ENCODE data around the gene CDON. TPM values are rescaled to one million over a fixed set of nuclear protein-coding genes. Genes with fewer than 3 reads are reported as not detected.

The CDON gene
- polyA plus RNA-seq, 1 of the 3 experiments (the other 2 are of a cell fraction) = 3.7 TPM

DNA sequence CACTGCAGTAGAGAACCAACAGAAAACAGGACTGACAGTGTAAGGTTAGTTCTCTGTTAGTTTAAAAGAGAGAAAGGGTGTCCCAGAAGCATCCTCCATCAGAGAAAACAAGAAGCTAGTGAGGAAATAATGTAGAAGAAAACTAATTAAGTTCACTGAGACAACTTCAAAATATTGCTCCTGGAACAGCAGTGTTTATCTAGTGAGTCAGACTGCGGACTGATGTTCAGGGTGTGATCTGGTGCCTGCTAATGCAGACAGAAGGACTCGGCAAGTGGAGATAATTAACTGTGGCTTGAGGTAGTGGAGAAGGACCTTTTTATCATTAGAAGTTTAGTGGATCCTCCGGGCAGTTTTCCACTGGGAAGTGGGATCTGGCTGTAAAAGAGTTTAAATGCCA, 55.4 kb downstream of the CDON start:
- Histone ChIP-seq H3K4me2 (no peak overlapping the region), H4K20me1 (ENCODE audit: insufficient read depth) (no peaks in the 10 kb centered on the region), H3K4me1 (ENCODE audit: control insufficient read depth in 1 of 2, insufficient read depth in 2 of 2, low read depth in 1 of 2, low read length in 1 of 2) (peaks cover 4 to 22% of the 10 kb centered on the region in 2 experiments; a peak in 2 of 4 replicates), H3K27ac (ENCODE audit: low read depth in 2 of 2, low read length in 1 of 2) (peak overlapping the region in 1 of 2 experiments; percentile 69; a peak in 2 of 4 replicates), H3F3A (replicated peaks; ENCODE audit: insufficient read depth) (no peaks in the 10 kb centered on the region), H3K27me3 (ENCODE audit: insufficient read depth) (no peaks in the 10 kb centered on the region), H3K9me3 (no peaks in the 10 kb centered on the region), H3K9me2 (no peaks in the 10 kb centered on the region), H3K9ac (no peak overlapping the region), H2AFZ (ENCODE audit: low read depth) (no peak overlapping the region), H3K36me3 (replicated peaks in 1 of 2; ENCODE audit: control insufficient read depth in 1 of 2, insufficient read depth in 2 of 2, low read length in 1 of 2) (peaks cover 0 to 12% of the 10 kb centered on the region in 2 experiments), H3K4me3 (ENCODE audit: low read depth in 2 of 2, low read length in 1 of 2) (no peak overlapping the region), H3K79me2 (ENCODE audit: insufficient read depth) (no peaks in the 10 kb centered on the region)
- ChIA-PET CTCF (no interaction called here), POLR2A (no interaction called here)
- peak; percentile 12; the same call in 1 of the 2 replicates for TF ChIP-seq FOSL2 (IDR thresholded peaks at IDR 0.05; ENCODE audit: borderline replicate concordance, low read depth)
- TF ChIP-seq FOXJ3 (CRISPR knock-in tag; IDR thresholded peaks at IDR 0.05) = 0 out of 2 replicates have a peak, but pooled peaks have one; percentile 49
- no peak for TF ChIP-seq USF2 (IDR thresholded peaks at IDR 0.05; ENCODE audit: borderline replicate concordance, low read depth, low read length)
- TF ChIP-seq POLR2AphosphoS5 (IDR thresholded peaks at IDR 0.05; ENCODE audit: low read depth, low read length) = no peak
- TF ChIP-seq EP300 (IDR thresholded peaks at IDR 0.05; ENCODE audit: borderline replicate concordance in 1 of 2, low read depth in 1 of 2, low read length in 1 of 2) = no peak
- WGBS (ENCODE audit: low lambda C conversion rate) = 27% methylated on average over 3 of the region's 3 CpGs
- DNase-seq = peak; percentile 39

DNA sequence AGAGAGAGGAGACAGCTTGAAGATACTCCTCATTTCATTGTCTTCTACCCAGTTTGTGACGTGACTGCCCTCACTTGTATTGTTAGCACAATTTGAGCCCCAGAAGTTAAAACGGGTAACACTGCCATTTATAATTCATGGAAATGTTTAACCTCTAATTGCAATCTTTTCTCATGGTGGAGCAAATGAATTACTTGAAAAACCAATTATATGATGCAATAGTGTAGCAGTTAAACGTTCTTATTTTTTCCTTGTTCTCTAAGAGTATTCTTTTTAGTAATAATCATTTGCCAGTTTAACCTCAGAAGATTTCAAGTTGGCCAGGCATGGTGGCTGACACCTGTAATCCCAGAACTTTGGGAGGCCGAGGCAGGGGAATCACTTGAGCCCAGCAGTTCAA, 56.6 kb downstream of the CDON start:
- Histone ChIP-seq H3K36me3 (replicated peaks in 1 of 2; ENCODE audit: control insufficient read depth in 1 of 2, insufficient read depth in 2 of 2, low read length in 1 of 2) (peaks cover 0 to 17% of the 10 kb centered on the region in 2 experiments), H3K9me3 (no peaks in the 10 kb centered on the region), H4K20me1 (ENCODE audit: insufficient read depth) (no peaks in the 10 kb centered on the region), H3K4me3 (ENCODE audit: low read depth in 2 of 2, low read length in 1 of 2) (no peak overlapping the region), H3K27ac (ENCODE audit: low read depth in 2 of 2, low read length in 1 of 2) (no peak overlapping the region), H3K4me1 (ENCODE audit: control insufficient read depth in 1 of 2, insufficient read depth in 2 of 2, low read depth in 1 of 2, low read length in 1 of 2) (peaks cover 0 to 17% of the 10 kb centered on the region in 2 experiments; a peak in 2 of 4 replicates), H3K9me2 (no peaks in the 10 kb centered on the region), H3F3A (replicated peaks; ENCODE audit: insufficient read depth) (no peaks in the 10 kb centered on the region), H3K79me2 (ENCODE audit: insufficient read depth) (no peaks in the 10 kb centered on the region), H2AFZ (ENCODE audit: low read depth) (no peak overlapping the region), H3K27me3 (ENCODE audit: insufficient read depth) (no peaks in the 10 kb centered on the region), H3K4me2 (no peak overlapping the region), H3K9ac (no peak overlapping the region)
- POLR2A ChIA-PET = no interaction called here
- CTCF ChIA-PET = no interaction called here
- no peak for DNase-seq
- TF ChIP-seq GABPA (IDR thresholded peaks at IDR 0.05; ENCODE audit: low read depth) = no peak
- TF ChIP-seq RFX5 (IDR thresholded peaks at IDR 0.05; ENCODE audit: low read length) = no peak
- TF ChIP-seq EP300 (IDR thresholded peaks at IDR 0.05; ENCODE audit: borderline replicate concordance in 1 of 2, low read depth in 1 of 2, low read length in 1 of 2) = no peak
- no peak for TF ChIP-seq RCOR1 (IDR thresholded peaks at IDR 0.05; ENCODE audit: low read length)
- no peak for TF ChIP-seq MEF2A (IDR thresholded peaks at IDR 0.05; ENCODE audit: borderline replicate concordance, low read depth)
- TF ChIP-seq SMC3 (IDR thresholded peaks at IDR 0.05; ENCODE audit: low read depth, low read length) = no peak
- TF ChIP-seq FOSL2 (IDR thresholded peaks at IDR 0.05; ENCODE audit: borderline replicate concordance, low read depth) = no peak
- TF ChIP-seq FOXM1 (IDR thresholded peaks at IDR 0.05; ENCODE audit: low read depth) = no peak
- no peak for TF ChIP-seq MAX (IDR thresholded peaks at IDR 0.05; ENCODE audit: low read depth)
- TF ChIP-seq USF2 (IDR thresholded peaks at IDR 0.05; ENCODE audit: borderline replicate concordance, low read depth, low read length) = no peak
- TF ChIP-seq, protein P1, sequence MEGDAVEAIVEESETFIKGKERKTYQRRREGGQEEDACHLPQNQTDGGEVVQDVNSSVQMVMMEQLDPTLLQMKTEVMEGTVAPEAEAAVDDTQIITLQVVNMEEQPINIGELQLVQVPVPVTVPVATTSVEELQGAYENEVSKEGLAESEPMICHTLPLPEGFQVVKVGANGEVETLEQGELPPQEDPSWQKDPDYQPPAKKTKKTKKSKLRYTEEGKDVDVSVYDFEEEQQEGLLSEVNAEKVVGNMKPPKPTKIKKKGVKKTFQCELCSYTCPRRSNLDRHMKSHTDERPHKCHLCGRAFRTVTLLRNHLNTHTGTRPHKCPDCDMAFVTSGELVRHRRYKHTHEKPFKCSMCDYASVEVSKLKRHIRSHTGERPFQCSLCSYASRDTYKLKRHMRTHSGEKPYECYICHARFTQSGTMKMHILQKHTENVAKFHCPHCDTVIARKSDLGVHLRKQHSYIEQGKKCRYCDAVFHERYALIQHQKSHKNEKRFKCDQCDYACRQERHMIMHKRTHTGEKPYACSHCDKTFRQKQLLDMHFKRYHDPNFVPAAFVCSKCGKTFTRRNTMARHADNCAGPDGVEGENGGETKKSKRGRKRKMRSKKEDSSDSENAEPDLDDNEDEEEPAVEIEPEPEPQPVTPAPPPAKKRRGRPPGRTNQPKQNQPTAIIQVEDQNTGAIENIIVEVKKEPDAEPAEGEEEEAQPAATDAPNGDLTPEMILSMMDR (IDR thresholded peaks at IDR 0.05) = no peak
- TF ChIP-seq IRF3 (IDR thresholded peaks at IDR 0.05; ENCODE audit: low read depth, low read length) = no peak
- WGBS (ENCODE audit: low lambda C conversion rate) = 89% methylated on average over 4 of the region's 4 CpGs
